Smooth muscle cell (in vitro differentiated cells): ENCODE measurements around the gene KLHL17. TPM values are rescaled to one million over a fixed set of nuclear protein-coding genes. Genes with fewer than 3 reads are reported as not detected.

Experiments
- DNase-seq: peaks from one replicate; lab custom pipeline; 2025; ENCODE audit not compliant: unreplicated experiment; lab: John Stamatoyannopoulos, UW
- H2AFZ ChIP-seq: fragments of 200-600 bp; sonication (generic); 2 replicates; pipeline ENCODE4 v1.6.0; 2016; ENCODE audit warnings: antibody characterized with exemption, low read depth, mild to moderate bottlenecking
- H3F3A ChIP-seq: fragments of 200-600 bp; sonication (generic); 2 replicates; pipeline ENCODE4 v1.6.0; 2017; ENCODE audit warnings: antibody characterized with exemption, low read depth
- H3K27ac ChIP-seq: fragments of 200-600 bp; sonication (generic); 2 replicates; pipeline ENCODE4 v1.5.1; 2016; ENCODE audit warnings: low read depth, mild to moderate bottlenecking
- H3K27me3 ChIP-seq: fragments of 200-600 bp; sonication (generic); 2 replicates; pipeline ENCODE4 v1.6.1; 2016; ENCODE audit warnings: low read depth, mild to moderate bottlenecking
- H3K36me3 ChIP-seq: fragments of 200-600 bp; sonication (generic); 2 replicates; pipeline ENCODE4 v1.5.1; 2016; ENCODE audit warnings: low read depth
- H3K4me1 ChIP-seq: fragments of 200-600 bp; sonication (generic); 2 replicates; pipeline ENCODE4 v1.5.1; 2016; ENCODE audit warnings: low read depth
- H3K4me2 ChIP-seq: fragments of 200-600 bp; sonication (generic); 2 replicates; pipeline ENCODE4 v1.6.0; 2016; ENCODE audit warnings: mild to moderate bottlenecking
- H3K4me3 ChIP-seq: fragments of 200-600 bp; sonication (generic); 2 replicates; pipeline ENCODE4 v1.5.1; 2016; ENCODE audit warnings: mild to moderate bottlenecking
- H3K79me2 ChIP-seq: fragments of 200-600 bp; sonication (generic); 2 replicates; pipeline ENCODE4 v1.6.0; 2016; ENCODE audit warnings: low read depth, mild to moderate bottlenecking
- H3K9ac ChIP-seq: fragments of 200-600 bp; sonication (generic); 2 replicates; pipeline ENCODE4 v1.6.0; 2016; ENCODE audit warnings: low read depth
- H3K9me3 ChIP-seq: fragments of 200-600 bp; sonication (generic); replicated peaks from 2 replicates; pipeline ENCODE4 v1.5.1; 2016; ENCODE audit warnings: low read depth
- H4K20me1 ChIP-seq: fragments of 200-600 bp; sonication (generic); 2 replicates; pipeline ENCODE4 v1.6.0; 2016; ENCODE audit warnings: low read depth
- CTCF ChIP-seq: fragments of 200-600 bp; sonication (generic); IDR thresholded peaks from 2 replicates; pipeline ENCODE4 v1.5.1; 2017; ENCODE audit warnings: borderline replicate concordance, mild to moderate bottlenecking, antibody characterized with exemption; ENCODE audit not compliant: insufficient read depth, poor library complexity, severe bottlenecking
- WGBS: methylation state at CpG from one replicate; pipeline ENCODE4 v1.1.7; 2016; ENCODE audit warnings: low lambda C conversion rate; 5-methylcytosine and 5-hydroxymethylcytosine counted together
- polyA plus RNA-seq: library from polyadenylated mRNA; unstranded; fragments of >200 nt; fragmentation: Nextera tagmentation; extraction: Ambion mirVana; gene quantifications from 2 replicates; pipeline ENCODE4 v1.2.1, GENCODE V29; 2016
- total RNA-seq: library from RNA; depleted of rRNA; stranded (reverse); fragments of >200 nt; gene quantifications from 2 replicates; pipeline ENCODE4 v1.2.3, GENCODE V29; 2014

Gene KLHL17
- total and polyA plus RNA-seq, 2 experiments from 2014 or later: 10.2 to 29.9 TPM

DNA sequence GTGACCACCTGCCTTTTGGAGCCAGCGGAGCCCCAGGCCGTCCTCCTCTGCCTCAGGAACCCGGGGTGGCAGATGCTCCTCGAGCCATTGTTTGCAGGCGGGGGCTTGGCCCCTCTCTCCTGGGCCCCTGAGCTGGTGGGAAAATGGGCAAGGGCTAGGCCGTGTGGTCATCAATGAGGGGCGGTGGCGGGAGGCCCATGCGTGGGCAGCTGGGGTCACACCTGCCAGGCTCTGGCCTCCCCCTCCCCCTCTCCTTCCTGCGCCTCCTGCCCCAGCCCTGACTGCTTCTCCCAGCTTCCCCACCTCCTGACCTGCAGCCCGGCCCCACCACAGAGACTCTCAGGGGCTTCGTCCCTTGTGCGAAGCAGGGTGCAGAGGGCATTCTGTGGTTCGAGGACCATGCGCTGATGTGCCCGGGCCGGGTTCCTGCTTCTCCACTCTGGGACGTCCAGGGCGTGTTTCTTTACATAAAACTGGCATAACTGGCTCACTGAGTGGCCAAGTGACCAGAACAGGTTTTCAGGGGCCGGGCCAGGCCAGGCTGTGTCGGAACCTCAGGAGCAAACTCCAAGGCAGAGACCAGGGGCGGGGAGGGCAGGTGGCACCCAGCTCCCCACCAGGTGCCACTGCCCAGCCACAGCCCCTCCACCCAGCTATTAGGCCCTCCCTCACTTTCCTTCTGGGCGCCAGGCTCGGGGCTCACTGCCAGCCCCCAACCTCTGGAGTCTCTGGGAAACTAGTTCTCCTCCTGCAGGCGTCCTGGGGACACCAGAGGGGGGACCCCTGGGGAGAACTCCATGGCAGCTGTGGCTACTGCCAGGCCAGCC lies 27.4 kb upstream of the KLHL17 start:
- H3K4me1 ChIP-seq: peaks cover 16% of the 10 kb centered on the region
- no peak for DNase-seq
- no peaks in the 10 kb centered on the region for H3F3A ChIP-seq
- H3K4me2 ChIP-seq: no peak overlapping the region
- H3K79me2 ChIP-seq: no peaks in the 10 kb centered on the region
- 90% methylated on average over 22 of the region's 25 CpGs for WGBS
- H3K9ac ChIP-seq: no peak overlapping the region
- H3K27ac ChIP-seq: no peak overlapping the region
- no peaks in the 10 kb centered on the region for H3K27me3 ChIP-seq
- H3K9me3 ChIP-seq: no peaks in the 10 kb centered on the region
- H4K20me1 ChIP-seq: peaks cover 28% of the 10 kb centered on the region
- TF ChIP-seq CTCF: no peak
- no peaks in the 10 kb centered on the region for H3K36me3 ChIP-seq
- no peak overlapping the region for H3K4me3 ChIP-seq
- H2AFZ ChIP-seq: no peak overlapping the region

GRCh38 chr1:933603-933940 lies 26.8 kb upstream of the KLHL17 start:
- H4K20me1 ChIP-seq: peaks cover 25% of the 10 kb centered on the region
- H3K4me2 ChIP-seq: no peak overlapping the region
- peaks cover 16% of the 10 kb centered on the region for H3K4me1 ChIP-seq
- H3K27me3 ChIP-seq: no peaks in the 10 kb centered on the region
- H3F3A ChIP-seq: no peaks in the 10 kb centered on the region
- H3K27ac ChIP-seq: no peak overlapping the region
- no peak overlapping the region for H3K9ac ChIP-seq
- H3K9me3 ChIP-seq: no peaks in the 10 kb centered on the region
- no peaks in the 10 kb centered on the region for H3K79me2 ChIP-seq
- TF ChIP-seq CTCF: no peak
- H3K4me3 ChIP-seq: no peak overlapping the region
- DNase-seq: no peak
- 28% methylated on average over 10 of the region's 10 CpGs for WGBS
- no peaks in the 10 kb centered on the region for H3K36me3 ChIP-seq
- no peak overlapping the region for H2AFZ ChIP-seq

DNA sequence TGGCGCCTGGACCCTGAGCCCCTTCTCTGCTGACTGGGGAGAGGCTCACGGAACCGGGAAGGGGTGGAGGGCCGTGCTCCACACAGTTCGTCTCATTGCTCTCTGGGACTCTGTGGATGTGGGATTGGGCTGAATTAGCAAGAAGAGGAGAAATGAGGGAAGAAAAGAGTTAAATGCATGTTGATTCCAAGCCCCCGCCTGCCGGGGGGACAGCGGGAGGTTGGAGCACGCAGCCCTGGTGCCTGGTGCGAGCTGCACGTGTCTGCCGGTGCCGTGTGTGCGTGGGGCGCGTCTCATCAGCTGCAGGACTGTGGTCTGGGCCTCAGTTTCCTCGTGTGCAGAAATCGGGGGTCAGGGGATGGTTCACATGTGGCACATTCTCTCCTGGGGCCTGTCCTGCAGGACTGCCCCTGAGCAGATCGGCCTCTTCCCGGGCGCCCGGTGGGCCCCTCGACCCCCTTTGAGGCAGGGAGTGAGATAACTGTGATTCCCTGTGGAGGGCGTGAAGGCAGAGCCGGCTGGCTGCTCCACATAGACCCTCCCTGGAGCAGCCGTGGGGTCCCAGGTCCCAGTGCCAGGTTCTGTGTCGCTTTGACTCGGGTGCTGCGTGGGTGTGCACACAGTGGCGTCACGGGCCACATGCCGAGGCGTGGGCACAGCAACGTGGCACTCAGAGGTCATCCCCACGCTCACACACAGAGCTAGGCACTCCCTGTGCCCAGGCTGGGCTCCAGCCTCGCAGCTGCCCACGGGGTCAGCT lies 25.2 kb upstream of the KLHL17 start:
- H3K27me3 ChIP-seq: no peaks in the 10 kb centered on the region
- H3K36me3 ChIP-seq: no peaks in the 10 kb centered on the region

More for the DNA sequence above, 25.2 kb upstream of the KLHL17 start:
- no peak for TF ChIP-seq CTCF
- no peak overlapping the region for H3K27ac ChIP-seq
- no peaks in the 10 kb centered on the region for H3K79me2 ChIP-seq
- DNase-seq: no peak
- 26% methylated on average over 35 of the region's 37 CpGs for WGBS
- H3K9ac ChIP-seq: no peak overlapping the region
- peaks cover 19% of the 10 kb centered on the region for H3K4me1 ChIP-seq
- no peaks in the 10 kb centered on the region for H3K9me3 ChIP-seq
- no peak overlapping the region for H2AFZ ChIP-seq
- H4K20me1 ChIP-seq: peaks cover 18% of the 10 kb centered on the region
- H3K4me2 ChIP-seq: peak overlapping the region; percentile 58
- peaks cover 6% of the 10 kb centered on the region for H3F3A ChIP-seq
- no peak overlapping the region for H3K4me3 ChIP-seq
